ENCODE measurements around the gene HSD17B7. TPM values are rescaled to one million over a fixed set of nuclear protein-coding genes. Genes with fewer than 3 reads are reported as not detected.
"Not testable (repeated sequence)": the region's sequence is repeated elsewhere in the genome, so short reads cannot be mapped to it uniquely, and the experiment has no call there.

HSD17B7 gene, protein sequence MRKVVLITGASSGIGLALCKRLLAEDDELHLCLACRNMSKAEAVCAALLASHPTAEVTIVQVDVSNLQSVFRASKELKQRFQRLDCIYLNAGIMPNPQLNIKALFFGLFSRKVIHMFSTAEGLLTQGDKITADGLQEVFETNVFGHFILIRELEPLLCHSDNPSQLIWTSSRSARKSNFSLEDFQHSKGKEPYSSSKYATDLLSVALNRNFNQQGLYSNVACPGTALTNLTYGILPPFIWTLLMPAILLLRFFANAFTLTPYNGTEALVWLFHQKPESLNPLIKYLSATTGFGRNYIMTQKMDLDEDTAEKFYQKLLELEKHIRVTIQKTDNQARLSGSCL
- 20.3 and 20.4 TPM in 2 replicates for total RNA-seq

- intact Hi-C loops (cut with micrococcal nuclease): loop anchor here (5.0 kb wide), 1 partner anchor 532 kb away; the partner anchor contains the start of gene NUF2
Measured at GRCh38 chr1:162790303-162790984, at the start of gene HSD17B7. TSS of gene HSD17B7 (plus strand) at chr1:162790702. CDS start at chr1:162790801, 99 bp downstream.

- intact Hi-C loops (cut with micrococcal nuclease): no loop called here
Measured at GRCh38 chr1:162740755-162741154, 49.7 kb upstream of the HSD17B7 start.

DNA sequence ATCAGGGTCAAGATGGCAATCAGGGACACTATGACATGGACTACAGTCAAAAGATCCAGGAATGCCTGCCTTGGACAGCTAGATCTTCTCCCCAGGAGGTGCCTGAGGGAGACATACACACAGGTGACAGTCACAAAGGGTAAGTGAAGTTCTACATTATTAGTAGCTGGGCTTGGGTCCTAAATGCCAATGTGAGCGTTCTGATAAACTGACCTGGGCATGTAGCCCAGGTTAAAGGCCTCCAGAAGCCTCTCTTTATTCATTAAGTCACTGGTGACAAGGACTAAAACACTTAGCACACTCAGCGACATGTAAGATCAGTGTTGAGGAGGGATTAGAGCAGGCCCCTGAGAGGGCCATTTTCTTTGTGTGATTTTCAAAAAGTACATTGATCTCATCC, 48.9 kb upstream of the HSD17B7 start:
- intact Hi-C loops (cut with micrococcal nuclease): no loop called here

DNA sequence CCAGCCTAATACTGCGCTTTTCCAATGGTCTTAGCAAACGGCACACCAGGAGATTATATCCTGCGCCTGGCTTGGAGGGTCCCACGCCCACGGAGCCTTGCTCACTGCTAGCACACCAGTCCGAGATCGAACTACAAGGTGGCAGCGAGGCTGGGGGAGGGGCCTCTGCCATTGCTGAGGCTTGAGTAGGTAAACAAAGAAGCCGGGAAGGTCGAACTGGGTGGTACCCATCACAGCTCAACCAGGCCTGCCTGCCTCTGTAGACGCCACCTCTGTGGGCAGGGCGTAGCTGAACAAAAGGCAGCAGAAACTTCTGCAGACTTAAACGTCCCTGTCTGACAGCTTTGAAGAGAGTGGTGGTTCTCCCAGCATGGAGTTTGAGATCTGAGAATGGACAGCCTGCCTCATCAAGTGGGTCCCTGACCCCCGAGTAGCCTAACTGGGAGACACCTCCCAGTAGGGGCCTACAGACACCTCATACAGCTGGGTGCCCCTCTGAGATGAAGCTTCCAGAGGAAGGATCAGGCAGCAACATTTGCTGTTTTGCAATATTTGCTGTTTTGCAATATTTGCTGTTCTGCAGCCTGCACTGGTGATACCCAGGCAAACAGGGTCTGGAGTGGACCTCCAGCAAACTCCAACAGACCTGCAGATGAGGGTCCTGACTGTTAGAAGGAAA, 44.1 kb upstream of the HSD17B7 start:
- intact Hi-C loops (cut with micrococcal nuclease): not testable (repeated sequence)

GRCh38 chr1:162753001-162753658, 37.4 kb upstream of the HSD17B7 start:
- intact Hi-C loops (cut with micrococcal nuclease): no loop called here

GRCh38 chr1:162753998-162754585, 36.4 kb upstream of the HSD17B7 start:
- intact Hi-C loops (cut with micrococcal nuclease): no loop called here

- intact Hi-C loops (cut with micrococcal nuclease): no loop called here
Measured at GRCh38 chr1:162755306-162755705, 35.2 kb upstream of the HSD17B7 start.

GRCh38 chr1:162756523-162756922, 34.0 kb upstream of the HSD17B7 start:
- intact Hi-C loops (cut with micrococcal nuclease): no loop called here

- intact Hi-C loops (cut with micrococcal nuclease): no loop called here
Measured at GRCh38 chr1:162757476-162757875, 33.0 kb upstream of the HSD17B7 start.

GRCh38 chr1:162765788-162766187, 24.7 kb upstream of the HSD17B7 start:
- intact Hi-C loops (cut with micrococcal nuclease): no loop called here

- intact Hi-C loops (cut with micrococcal nuclease): no loop called here
Measured at GRCh38 chr1:162772571-162773154, 17.8 kb upstream of the HSD17B7 start.

GRCh38 chr1:162774007-162774406, 16.5 kb upstream of the HSD17B7 start:
- intact Hi-C loops (cut with micrococcal nuclease): no loop called here

DNA sequence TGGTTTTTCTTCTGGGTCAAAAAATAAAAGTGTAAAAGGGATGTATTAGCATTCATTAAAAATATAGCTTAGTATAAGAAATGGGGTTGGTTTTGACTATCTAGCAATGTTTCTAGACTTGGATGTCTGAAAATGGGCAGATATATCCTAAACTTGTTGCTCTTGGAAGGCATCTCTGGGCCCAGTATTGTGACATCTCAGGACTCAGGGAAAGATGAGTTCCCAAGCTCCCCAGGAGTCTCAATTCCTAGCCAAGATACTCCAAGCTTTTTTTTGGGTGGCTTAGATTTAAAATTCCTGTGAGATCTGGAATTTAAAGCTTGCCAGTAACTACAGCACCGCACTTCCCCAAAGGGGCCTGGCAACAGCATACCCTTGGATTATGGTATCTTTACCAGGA, 11.5 kb upstream of the HSD17B7 start:
- intact Hi-C loops (cut with micrococcal nuclease): no loop called here

DNA sequence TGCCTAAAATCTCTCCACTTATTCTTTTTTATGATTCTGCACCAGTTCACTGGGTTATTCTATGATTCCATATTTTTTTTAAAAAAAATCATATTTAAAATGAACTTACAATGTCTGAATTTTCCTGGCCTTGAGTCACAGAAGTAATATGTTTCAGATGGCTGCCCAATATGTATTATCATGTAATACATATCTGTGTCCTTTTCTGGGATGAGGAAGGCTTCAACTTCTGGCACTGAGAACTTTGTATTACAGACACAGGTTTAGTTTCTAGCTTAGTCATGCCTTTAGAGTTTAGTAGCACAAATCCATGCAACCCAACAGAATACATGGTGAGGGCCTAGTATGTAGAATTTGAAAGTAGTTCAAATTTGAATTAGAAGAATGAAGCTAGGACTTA, 7.8 kb upstream of the HSD17B7 start:
- intact Hi-C loops (cut with micrococcal nuclease): no loop called here

- intact Hi-C loops (cut with micrococcal nuclease): not testable (repeated sequence)
Measured at GRCh38 chr1:162784926-162785325, 5.6 kb upstream of the HSD17B7 start.

GRCh38 chr1:162788783-162789182, 1.7 kb upstream of the HSD17B7 start:
- intact Hi-C loops (cut with micrococcal nuclease): not testable (repeated sequence)

GRCh38 chr1:162790985-162791357, 469 bp downstream of the HSD17B7 start:
- intact Hi-C loops (cut with micrococcal nuclease): loop anchor here (5.0 kb wide), 1 partner anchor 531 kb away; the partner anchor contains the start of gene NUF2

GRCh38 chr1:162794284-162794683, 3.8 kb downstream of the HSD17B7 start:
- intact Hi-C loops (cut with micrococcal nuclease): loop anchor here (5.0 kb wide), 1 partner anchor 528 kb away; the partner anchor contains the start of gene NUF2

- intact Hi-C loops (cut with micrococcal nuclease): not testable (repeated sequence)
Measured at GRCh38 chr1:162796617-162797279, 6.2 kb downstream of the HSD17B7 start.

Measured in T-helper 2 cell treated with Interferon-gamma antibody and Interleukin-4, amounts not matched to agents 100 ng/mL and 5 ng/mL, for 36 hours (primary cell).